Neuron (in vitro differentiated cells): ENCODE results near the gene AGAP5.

Experiments
- H2AFZ ChIP-seq: one replicate; pipeline ENCODE4 v1.6.1; 2013; ENCODE audit warnings: low read depth, mild to moderate bottlenecking, inconsistent platforms, low read length, moderate library complexity
- H3K27me3 ChIP-seq: one replicate; pipeline ENCODE4 v1.6.1; 2013; ENCODE audit warnings: low read length; ENCODE audit not compliant: insufficient read depth
- H3K36me3 ChIP-seq: one replicate; pipeline ENCODE4 v1.6.1; 2013; ENCODE audit warnings: low read length; ENCODE audit not compliant: insufficient read depth
- H3K4me1 ChIP-seq: one replicate; pipeline ENCODE4 v1.6.1; 2013; ENCODE audit warnings: low read length; ENCODE audit not compliant: insufficient read depth
- H3K4me3 ChIP-seq: 2 replicates; pipeline ENCODE4 v1.5.1; 2013; ENCODE audit warnings: mild to moderate bottlenecking, low read length, moderate library complexity
- H3K9me3 ChIP-seq: one replicate; pipeline ENCODE4 v1.6.1; 2013; ENCODE audit warnings: low read length

AGAP5 gene

GRCh38 chr10:73645251-73645650 is 52.7 kb downstream of the AGAP5 start:
- no peaks in the 10 kb centered on the region for H3K4me1 ChIP-seq

GRCh38 chr10:73644767-73645166 is 53.1 kb downstream of the AGAP5 start:
- Histone ChIP-seq H3K4me3 (no peak overlapping the region), H2AFZ (peak overlapping the region; percentile 48), H3K4me1 (no peaks in the 10 kb centered on the region), H3K9me3 (no peaks in the 10 kb centered on the region), H3K36me3 (no peaks in the 10 kb centered on the region), H3K27me3 (no peaks in the 10 kb centered on the region)

More at GRCh38 chr10:73645251-73645650, 52.7 kb downstream of the AGAP5 start:
- Histone ChIP-seq H3K4me3 (no peak overlapping the region), H3K9me3 (no peaks in the 10 kb centered on the region), H3K27me3 (no peaks in the 10 kb centered on the region), H2AFZ (no peak overlapping the region), H3K36me3 (no peaks in the 10 kb centered on the region)

- no peaks in the 10 kb centered on the region for H3K27me3 ChIP-seq
- no peaks in the 10 kb centered on the region for H3K36me3 ChIP-seq
- peak overlapping the region; percentile 48 for H2AFZ ChIP-seq
- no peaks in the 10 kb centered on the region for H3K9me3 ChIP-seq
- no peaks in the 10 kb centered on the region for H3K4me1 ChIP-seq
- no peak overlapping the region for H3K4me3 ChIP-seq
Observed at GRCh38 chr10:73644015-73644743, 53.7 kb downstream of the AGAP5 start.

- Histone ChIP-seq H3K36me3 (no peaks in the 10 kb centered on the region), H3K27me3 (no peaks in the 10 kb centered on the region), H2AFZ (no peak overlapping the region), H3K4me3 (no peak overlapping the region), H3K4me1 (no peaks in the 10 kb centered on the region), H3K9me3 (no peaks in the 10 kb centered on the region)
Observed at GRCh38 chr10:73643362-73643761, 54.5 kb downstream of the AGAP5 start.

GRCh38 chr10:73641328-73642060 is 56.4 kb downstream of the AGAP5 start, which contains the start of gene MYOZ1:
MYOZ1 (minus strand) TSS chr10:73641474; CDS start chr10:73640017, 1,457 bp downstream.
- Histone ChIP-seq H3K36me3 (no peaks in the 10 kb centered on the region), H3K9me3 (no peaks in the 10 kb centered on the region), H3K27me3 (no peaks in the 10 kb centered on the region), H2AFZ (no peak within 1 kb of the TSS), H3K4me1 (no peaks in the 10 kb centered on the region), H3K4me3 (no peak within 1 kb of the TSS)

GRCh38 chr10:73639286-73639685 is 58.6 kb downstream of the AGAP5 start:
- Histone ChIP-seq H3K27me3 (no peaks in the 10 kb centered on the region), H3K4me3 (no peak overlapping the region), H2AFZ (no peak overlapping the region), H3K4me1 (no peaks in the 10 kb centered on the region), H3K36me3 (no peaks in the 10 kb centered on the region), H3K9me3 (no peaks in the 10 kb centered on the region)

- Histone ChIP-seq H3K36me3 (no peaks in the 10 kb centered on the region), H3K27me3 (no peaks in the 10 kb centered on the region), H3K9me3 (no peaks in the 10 kb centered on the region), H2AFZ (no peak overlapping the region), H3K4me1 (no peaks in the 10 kb centered on the region), H3K4me3 (no peak overlapping the region)
Observed at GRCh38 chr10:73635781-73636180, 62.1 kb downstream of the AGAP5 start.

- no peaks in the 10 kb centered on the region for H3K27me3 ChIP-seq
- H3K9me3 ChIP-seq, result no peaks in the 10 kb centered on the region
- H3K4me3 ChIP-seq, result no peak overlapping the region
- no peaks in the 10 kb centered on the region for H3K4me1 ChIP-seq
- H3K36me3 ChIP-seq, result no peaks in the 10 kb centered on the region
- H2AFZ ChIP-seq, result no peak overlapping the region
Observed at GRCh38 chr10:73634421-73634820, 63.5 kb downstream of the AGAP5 start.

GRCh38 chr10:73629165-73629564 is 68.7 kb downstream of the AGAP5 start:
- H3K27me3 ChIP-seq, result no peaks in the 10 kb centered on the region
- H2AFZ ChIP-seq, result no peak overlapping the region
- H3K9me3 ChIP-seq, result no peaks in the 10 kb centered on the region
- H3K36me3 ChIP-seq, result no peaks in the 10 kb centered on the region
- H3K4me3 ChIP-seq, result no peak overlapping the region
- H3K4me1 ChIP-seq, result peaks cover 10% of the 10 kb centered on the region

GRCh38 chr10:73628405-73628804 is 69.5 kb downstream of the AGAP5 start:
- H3K36me3 ChIP-seq, result no peaks in the 10 kb centered on the region
- no peaks in the 10 kb centered on the region for H3K27me3 ChIP-seq

GRCh38 chr10:73627300-73627699 is 70.6 kb downstream of the AGAP5 start:
- Histone ChIP-seq H3K27me3 (no peaks in the 10 kb centered on the region), H3K4me1 (peaks cover 10% of the 10 kb centered on the region), H3K4me3 (no peak overlapping the region), H3K9me3 (no peaks in the 10 kb centered on the region), H3K36me3 (no peaks in the 10 kb centered on the region), H2AFZ (no peak overlapping the region)

More at GRCh38 chr10:73628405-73628804, 69.5 kb downstream of the AGAP5 start:
- H3K9me3 ChIP-seq, result no peaks in the 10 kb centered on the region
- no peak overlapping the region for H2AFZ ChIP-seq
- H3K4me1 ChIP-seq, result peaks cover 10% of the 10 kb centered on the region
- H3K4me3 ChIP-seq, result no peak overlapping the region

- Histone ChIP-seq H3K4me1 (peaks cover 10% of the 10 kb centered on the region), H3K36me3 (no peaks in the 10 kb centered on the region), H3K9me3 (no peaks in the 10 kb centered on the region), H3K4me3 (peak overlapping the region; percentile 79), H2AFZ (peak overlapping the region; percentile 97), H3K27me3 (no peaks in the 10 kb centered on the region)
Observed at GRCh38 chr10:73625884-73626752, 71.8 kb downstream of the AGAP5 start.
